Immature natural killer cell (primary cell): Measurements from ENCODE around the gene TMPRSS6. TPM values are rescaled to one million over a fixed set of nuclear protein-coding genes. Genes with fewer than 3 reads are reported as not detected.

ENCODE experiments used
- DNase-seq, 3 donors: peaks; one replicate each; pipeline ENCODE4 v3.0.0; 2022; ENCODE audit warnings: mixed read lengths in 1 of 3
- H3K27ac Mint-ChIP-seq, 6 donors: one replicate each; pipeline ENCODE4 v1.8.0; 2020; ENCODE audit warnings: mixed read lengths in 6 of 6, mild to moderate bottlenecking in 5 of 6, inconsistent platforms in 4 of 6, moderate library complexity in 3 of 6
- H3K27me3 Mint-ChIP-seq, 3 donors: one replicate each; pipeline ENCODE4 v1.8.0; 2020 to 2021; ENCODE audit warnings: low read depth in 3 of 3, mild to moderate bottlenecking in 3 of 3, mixed read lengths in 3 of 3, moderate library complexity in 3 of 3, inconsistent platforms in 1 of 3
- H3K36me3 Mint-ChIP-seq, 3 donors: one replicate each; pipeline ENCODE4 v1.8.0; 2020; ENCODE audit warnings: mixed read lengths in 3 of 3, inconsistent platforms in 2 of 3, mild to moderate bottlenecking in 2 of 3
- H3K4me1 Mint-ChIP-seq, 2 donors: one replicate each; pipeline ENCODE4 v1.8.0; 2020; ENCODE audit warnings: inconsistent platforms in 2 of 2, mild to moderate bottlenecking in 2 of 2, mixed read lengths in 2 of 2, moderate library complexity in 1 of 2
- H3K4me3 Mint-ChIP-seq, 5 donors: one replicate each; pipeline ENCODE4 v1.8.0; 2020; ENCODE audit warnings: mild to moderate bottlenecking in 5 of 5, mixed read lengths in 5 of 5, inconsistent platforms in 3 of 5, moderate library complexity in 3 of 5
- H3K9me3 Mint-ChIP-seq, 6 donors: one replicate each; pipeline ENCODE4 v1.8.0; 2020; ENCODE audit warnings: mild to moderate bottlenecking in 6 of 6, mixed read lengths in 6 of 6, inconsistent platforms in 4 of 6, moderate library complexity in 3 of 6
- polyA plus RNA-seq, 3 donors: library from polyadenylated mRNA; unstranded; fragments of 300-500 nt; fragmentation: Illumina TruSeq; gene quantifications; one replicate each; pipeline ENCODE4 v1.2.3, GENCODE V29; 2021

TMPRSS6 gene
- polyA plus RNA-seq, 3 donors from 2014 or later = 0.28 to 0.52 TPM; not detected in 1

GRCh38 chr22:37120569-37121340 is 11.2 kb upstream of the TMPRSS6 start:
- no peak for DNase-seq
- H3K4me3 Mint-ChIP-seq = no peak overlapping the region
- peak overlapping the region; percentile 92 to 99 (median 97) for H3K27ac Mint-ChIP-seq
- H3K9me3 Mint-ChIP-seq = no peaks in the 10 kb centered on the region
- peaks cover 6 to 25% (median 16%) of the 10 kb centered on the region in 3 donors for H3K27me3 Mint-ChIP-seq
- peaks cover 0 to 19% (median 14%) of the 10 kb centered on the region in 3 donors for H3K36me3 Mint-ChIP-seq
- peaks cover 43% of the 10 kb centered on the region in 2 donors for H3K4me1 Mint-ChIP-seq

- Mint-ChIP-seq H3K27ac (peak overlapping the region in 5 of 6 donors; percentile 76 to 99 (median 95)), H3K9me3 (no peaks in the 10 kb centered on the region), H3K36me3 (peaks cover 0 to 22% (median 16%) of the 10 kb centered on the region in 3 donors), H3K4me1 (peaks cover 34 to 35% of the 10 kb centered on the region in 2 donors), H3K4me3 (no peak overlapping the region), H3K27me3 (peaks cover 0 to 17% (median 9%) of the 10 kb centered on the region in 3 donors)
- no peak for DNase-seq
Measured at GRCh38 chr22:37119872-37120271, 10.4 kb upstream of the TMPRSS6 start.

GRCh38 chr22:37118083-37118482 is 8.6 kb upstream of the TMPRSS6 start:
- Mint-ChIP-seq H3K9me3 (no peaks in the 10 kb centered on the region), H3K27me3 (peaks cover 0 to 4% (median 4%) of the 10 kb centered on the region in 3 donors), H3K36me3 (peaks cover 0 to 29% (median 29%) of the 10 kb centered on the region in 3 donors), H3K4me1 (peaks cover 17 to 19% of the 10 kb centered on the region in 2 donors), H3K27ac (peak overlapping the region in 2 of 6 donors; percentile 13 to 42), H3K4me3 (no peak overlapping the region)
- no peak for DNase-seq

GRCh38 chr22:37117092-37117491 is 7.6 kb upstream of the TMPRSS6 start:
- no peak overlapping the region for H3K4me3 Mint-ChIP-seq
- H3K36me3 Mint-ChIP-seq = peaks cover 0 to 29% (median 29%) of the 10 kb centered on the region in 3 donors
- H3K4me1 Mint-ChIP-seq = peaks cover 7 to 9% of the 10 kb centered on the region in 2 donors
- H3K27ac Mint-ChIP-seq = no peak overlapping the region
- H3K9me3 Mint-ChIP-seq = no peaks in the 10 kb centered on the region
- DNase-seq = no peak
- H3K27me3 Mint-ChIP-seq = no peaks in the 10 kb centered on the region

- no peaks in the 10 kb centered on the region for H3K4me1 Mint-ChIP-seq
- DNase-seq = no peak
- no peaks in the 10 kb centered on the region for H3K9me3 Mint-ChIP-seq
- peak overlapping the region in 1 of 6 donors; percentile 53 for H3K27ac Mint-ChIP-seq
- peaks cover 7 to 39% (median 37%) of the 10 kb centered on the region in 3 donors for H3K36me3 Mint-ChIP-seq
- no peaks in the 10 kb centered on the region for H3K27me3 Mint-ChIP-seq
- no peak overlapping the region for H3K4me3 Mint-ChIP-seq
Measured at GRCh38 chr22:37115032-37115431, 5.5 kb upstream of the TMPRSS6 start.

- Mint-ChIP-seq H3K27ac (no peak overlapping the region), H3K4me1 (no peaks in the 10 kb centered on the region), H3K9me3 (no peaks in the 10 kb centered on the region), H3K4me3 (no peak overlapping the region), H3K27me3 (no peaks in the 10 kb centered on the region), H3K36me3 (peaks cover 7 to 37% (median 34%) of the 10 kb centered on the region in 3 donors)
- no peak for DNase-seq
Measured at GRCh38 chr22:37113757-37114156, 4.2 kb upstream of the TMPRSS6 start.

- Mint-ChIP-seq H3K9me3 (no peaks in the 10 kb centered on the region), H3K27me3 (peaks cover 0 to 1% (median 0%) of the 10 kb centered on the region in 3 donors), H3K36me3 (peaks cover 7 to 33% (median 26%) of the 10 kb centered on the region in 3 donors), H3K4me1 (no peaks in the 10 kb centered on the region), H3K27ac (no peak overlapping the region), H3K4me3 (no peak overlapping the region)
- DNase-seq = no peak
Measured at GRCh38 chr22:37112084-37112728, 2.7 kb upstream of the TMPRSS6 start.

GRCh38 chr22:37111156-37111717 is 1.7 kb upstream of the TMPRSS6 start:
- Mint-ChIP-seq H3K27ac (peak overlapping the region in 3 of 6 donors; percentile 3 to 19 (median 17)), H3K4me3 (no peak overlapping the region), H3K27me3 (peaks cover 0 to 1% (median 0%) of the 10 kb centered on the region in 3 donors), H3K4me1 (peaks cover 0 to 2% of the 10 kb centered on the region in 2 donors), H3K9me3 (no peaks in the 10 kb centered on the region), H3K36me3 (peaks cover 7 to 27% (median 26%) of the 10 kb centered on the region in 3 donors)
- no peak for DNase-seq

GRCh38 chr22:37107816-37108621 is 1.5 kb downstream of the TMPRSS6 start:
- Mint-ChIP-seq H3K36me3 (peaks cover 7 to 10% (median 8%) of the 10 kb centered on the region in 3 donors), H3K9me3 (no peaks in the 10 kb centered on the region), H3K27me3 (peaks cover 0 to 1% (median 0%) of the 10 kb centered on the region in 3 donors), H3K4me1 (peaks cover 0 to 13% of the 10 kb centered on the region in 2 donors), H3K27ac (peak overlapping the region in 3 of 6 donors; percentile 17 to 40 (median 31)), H3K4me3 (no peak overlapping the region)
- DNase-seq = no peak

GRCh38 chr22:37105990-37106389 is 3.5 kb downstream of the TMPRSS6 start:
- no peak overlapping the region for H3K27ac Mint-ChIP-seq

GRCh38 chr22:37105154-37105553 is 4.4 kb downstream of the TMPRSS6 start:
- no peaks in the 10 kb centered on the region for H3K9me3 Mint-ChIP-seq
- peaks cover 0 to 4% (median 0%) of the 10 kb centered on the region in 3 donors for H3K27me3 Mint-ChIP-seq
- DNase-seq = no peak
- no peak overlapping the region for H3K4me3 Mint-ChIP-seq
- H3K4me1 Mint-ChIP-seq = peaks cover 0 to 13% of the 10 kb centered on the region in 2 donors
- no peak overlapping the region for H3K27ac Mint-ChIP-seq
- H3K36me3 Mint-ChIP-seq = peaks cover 0 to 4% (median 0%) of the 10 kb centered on the region in 3 donors

More at GRCh38 chr22:37105990-37106389, 3.5 kb downstream of the TMPRSS6 start:
- Mint-ChIP-seq H3K4me1 (peaks cover 0 to 13% of the 10 kb centered on the region in 2 donors), H3K9me3 (no peaks in the 10 kb centered on the region), H3K36me3 (peaks cover 3 to 5% (median 3%) of the 10 kb centered on the region in 3 donors), H3K4me3 (no peak overlapping the region), H3K27me3 (peaks cover 0 to 1% (median 0%) of the 10 kb centered on the region in 3 donors)
- DNase-seq = no peak

GRCh38 chr22:37103656-37104452 is 5.7 kb downstream of the TMPRSS6 start:
- Mint-ChIP-seq H3K4me3 (no peak overlapping the region), H3K4me1 (peaks cover 4 to 16% of the 10 kb centered on the region in 2 donors), H3K36me3 (peaks cover 0 to 4% (median 0%) of the 10 kb centered on the region in 3 donors), H3K9me3 (no peaks in the 10 kb centered on the region), H3K27ac (peak overlapping the region in 1 of 6 donors; percentile 42), H3K27me3 (peaks cover 0 to 4% (median 1%) of the 10 kb centered on the region in 3 donors)
- no peak for DNase-seq
